HG03439 (cell line): ENCODE data around the gene NECAP2.
A peak's percentile ranks its signal among the peaks of the same experiment; 100 is the strongest.

ENCODE experiments used
- ATAC-seq: cut with Tn5 transposase; IDR thresholded peaks from one replicate; pipeline ENCODE4 v1.9.1; 2021; ENCODE audit warnings: mild to moderate bottlenecking, moderate library complexity; ENCODE audit not compliant: unreplicated experiment

The NECAP2 gene, protein sequence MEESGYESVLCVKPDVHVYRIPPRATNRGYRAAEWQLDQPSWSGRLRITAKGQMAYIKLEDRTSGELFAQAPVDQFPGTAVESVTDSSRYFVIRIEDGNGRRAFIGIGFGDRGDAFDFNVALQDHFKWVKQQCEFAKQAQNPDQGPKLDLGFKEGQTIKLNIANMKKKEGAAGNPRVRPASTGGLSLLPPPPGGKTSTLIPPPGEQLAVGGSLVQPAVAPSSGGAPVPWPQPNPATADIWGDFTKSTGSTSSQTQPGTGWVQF

DNA sequence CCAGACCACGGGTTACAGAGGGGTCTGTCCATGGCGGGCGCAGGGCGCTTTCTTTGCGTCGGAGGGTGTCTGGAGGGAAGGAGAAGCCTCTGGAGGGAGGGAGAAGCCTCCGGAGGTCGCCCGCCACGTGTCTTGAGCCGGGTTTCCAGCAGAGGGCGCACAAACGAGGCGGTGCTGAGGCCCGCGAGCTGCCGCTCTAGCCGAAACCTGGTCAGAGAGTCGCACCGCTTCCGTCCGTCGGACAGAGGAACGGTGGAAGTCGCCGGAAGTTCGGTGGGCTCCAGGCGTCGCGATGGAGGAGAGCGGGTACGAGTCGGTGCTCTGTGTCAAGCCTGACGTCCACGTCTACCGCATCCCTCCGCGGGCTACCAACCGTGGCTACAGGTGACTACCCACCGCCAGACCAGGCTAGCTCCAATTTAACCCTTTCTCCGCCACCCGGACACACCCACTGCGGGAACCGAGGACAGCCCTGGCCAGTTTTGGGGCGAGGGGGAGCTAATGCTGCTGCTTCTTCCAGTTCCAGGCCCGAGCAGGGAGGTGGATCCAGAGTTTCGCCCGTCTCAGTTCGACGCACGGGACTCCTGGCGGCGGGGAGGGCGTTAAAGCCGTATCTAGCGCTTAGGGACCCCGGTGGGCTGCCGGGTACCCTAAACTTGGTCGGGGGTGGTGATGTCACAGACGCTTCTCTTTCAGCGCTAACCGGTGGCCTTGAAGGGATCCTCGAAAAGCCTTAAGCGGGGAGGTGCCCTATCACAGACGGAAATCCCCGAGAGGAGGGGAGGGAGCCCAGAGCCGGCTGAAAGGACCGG, at the start of gene NECAP2:
TSS of gene NECAP2 (plus strand) at position 255 of the 812 bp plus-strand sequence. CDS start at position 293, 38 bp downstream.
- peak; percentile 76 for ATAC-seq

DNA sequence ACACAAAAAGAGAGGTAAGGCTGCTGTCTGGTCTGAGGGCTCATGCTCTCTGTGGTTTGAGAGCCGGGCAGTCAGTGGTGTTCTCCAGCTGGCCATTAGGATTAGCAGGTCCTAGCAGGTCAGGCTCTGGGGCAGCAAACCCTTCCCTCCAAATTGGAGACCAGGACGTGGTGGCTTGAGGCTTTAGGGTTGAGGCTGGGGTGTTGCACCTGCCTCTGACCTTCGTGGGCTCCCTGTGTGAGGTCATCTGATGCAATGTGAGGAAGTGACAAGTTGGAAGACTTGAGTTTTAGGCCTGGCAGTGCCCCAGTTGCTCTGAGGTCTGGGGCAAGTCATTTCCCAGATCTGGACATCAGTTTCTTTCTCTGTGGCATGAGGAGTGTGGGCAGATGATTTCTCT, 49.1 kb upstream of the NECAP2 start:
- no peak for ATAC-seq

DNA sequence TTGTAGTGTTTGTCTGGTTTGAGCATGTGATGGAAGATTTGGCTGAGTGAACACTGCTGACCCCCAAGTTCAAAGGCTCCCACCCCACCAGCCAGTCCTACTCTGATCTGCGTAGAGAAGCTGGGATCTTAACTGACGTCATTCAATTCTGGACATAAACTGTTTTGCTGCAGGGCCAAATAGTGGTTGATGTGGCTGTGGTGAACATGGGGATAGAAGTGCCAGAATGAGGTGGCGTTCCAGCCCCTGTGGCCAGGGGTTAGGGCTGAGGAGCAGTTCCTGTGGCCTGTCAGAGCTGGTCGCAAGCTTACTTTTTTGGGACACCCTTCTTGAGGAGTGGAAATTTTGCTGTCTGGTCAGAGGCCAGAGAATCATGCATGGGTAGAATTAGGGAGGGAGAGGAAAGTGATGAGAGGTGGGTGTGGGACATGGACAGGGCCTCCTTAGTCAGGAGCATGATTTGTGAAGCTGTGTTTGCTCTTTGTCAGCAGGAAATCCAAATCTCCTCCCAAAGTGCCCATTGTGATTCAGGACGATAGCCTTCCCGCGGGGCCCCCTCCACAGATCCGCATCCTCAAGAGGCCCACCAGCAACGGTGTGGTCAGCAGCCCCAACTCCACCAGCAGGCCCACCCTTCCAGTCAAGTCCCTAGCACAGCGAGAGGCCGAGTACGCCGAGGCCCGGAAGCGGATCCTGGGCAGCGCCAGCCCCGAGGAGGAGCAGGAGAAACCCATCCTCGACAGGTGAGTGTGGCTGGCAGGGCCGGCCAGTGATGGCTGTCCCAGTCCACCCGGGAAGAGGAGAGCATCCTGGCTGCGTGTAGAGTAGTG, 47.6 kb upstream of the NECAP2 start:
- ATAC-seq: no peak

DNA sequence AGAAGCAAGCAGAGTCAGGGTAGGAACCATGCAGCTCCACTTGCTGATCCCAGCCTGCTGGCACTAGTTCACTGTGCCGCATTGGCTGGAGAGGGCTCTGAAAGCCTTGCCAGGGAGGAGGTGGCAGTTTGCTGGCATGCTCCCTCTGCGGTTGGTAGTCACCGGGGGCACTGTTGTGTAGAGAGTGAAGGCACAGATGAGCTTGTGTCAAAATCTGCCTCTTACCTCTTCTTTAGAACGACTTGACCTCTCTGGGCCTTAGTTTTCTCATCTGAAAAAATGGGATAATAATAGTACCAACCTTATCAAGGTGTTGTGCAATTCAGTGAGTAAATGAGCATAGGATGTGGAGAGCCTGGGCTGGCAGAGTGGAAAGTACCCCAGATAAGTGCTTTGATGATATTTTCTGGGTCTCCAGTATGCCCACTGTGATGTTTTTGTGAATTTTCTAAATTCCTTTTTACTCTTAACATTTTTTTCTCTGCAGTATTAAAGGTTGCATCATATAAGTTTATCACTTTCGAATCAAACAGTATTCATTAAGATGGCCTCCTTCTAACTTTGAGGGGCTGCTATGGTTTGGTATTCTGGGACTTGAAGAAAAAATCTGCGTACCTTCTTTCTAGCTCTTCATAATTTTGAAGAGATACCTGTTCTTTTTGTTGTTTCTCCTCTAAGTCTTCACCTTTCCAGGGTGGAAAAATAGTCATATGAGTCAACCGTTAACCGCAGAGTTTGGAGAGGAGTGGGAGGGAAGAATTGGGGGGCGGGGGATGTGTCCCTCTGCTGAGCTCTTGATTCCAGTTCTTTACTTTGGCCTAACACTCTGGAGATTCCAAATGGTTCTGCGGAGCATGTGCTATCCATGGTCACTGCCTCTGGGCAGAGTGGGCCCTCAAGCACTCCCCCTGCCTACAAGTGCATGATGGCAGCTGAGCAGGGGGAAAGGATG, 46.7 kb upstream of the NECAP2 start:
- ATAC-seq: no peak

DNA sequence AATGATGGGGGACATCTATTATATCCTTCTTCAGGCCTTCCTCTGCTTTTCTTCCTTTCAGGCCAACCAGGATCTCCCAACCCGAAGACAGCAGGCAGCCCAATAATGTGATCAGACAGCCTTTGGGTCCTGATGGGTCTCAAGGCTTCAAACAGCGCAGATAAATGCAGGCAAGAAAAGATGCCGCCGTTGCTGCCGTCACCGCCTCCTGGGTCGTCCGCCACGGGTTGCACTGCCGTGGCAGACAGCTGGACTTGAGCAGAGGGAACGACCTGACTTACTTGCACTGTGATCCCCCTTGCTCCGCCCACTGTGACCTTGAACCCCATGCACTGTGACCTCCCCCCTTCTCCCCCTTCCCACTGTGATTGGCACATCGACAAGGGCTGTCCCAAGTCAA, 45.5 kb upstream of the NECAP2 start:
- no peak for ATAC-seq

DNA sequence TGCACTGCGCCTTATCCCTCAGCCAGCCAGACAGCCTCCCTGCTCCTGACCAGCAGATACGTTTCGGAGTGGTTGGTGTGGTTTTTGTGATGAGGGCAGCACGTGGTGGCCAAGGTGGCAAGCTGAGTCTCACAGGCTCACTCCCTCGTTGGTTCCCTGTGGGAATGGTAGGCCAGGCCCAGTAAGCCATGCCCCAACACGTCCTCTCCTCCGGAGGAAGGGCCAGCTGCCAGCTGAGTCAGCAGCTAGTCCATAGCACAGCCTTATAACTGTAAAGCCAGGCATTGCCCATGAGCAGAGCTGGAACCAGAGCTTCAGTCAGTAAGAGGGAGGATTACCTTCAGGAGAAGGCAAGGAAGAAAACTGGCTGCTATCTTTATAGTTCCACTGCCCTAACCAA, 43.9 kb upstream of the NECAP2 start:
- no peak for ATAC-seq

DNA sequence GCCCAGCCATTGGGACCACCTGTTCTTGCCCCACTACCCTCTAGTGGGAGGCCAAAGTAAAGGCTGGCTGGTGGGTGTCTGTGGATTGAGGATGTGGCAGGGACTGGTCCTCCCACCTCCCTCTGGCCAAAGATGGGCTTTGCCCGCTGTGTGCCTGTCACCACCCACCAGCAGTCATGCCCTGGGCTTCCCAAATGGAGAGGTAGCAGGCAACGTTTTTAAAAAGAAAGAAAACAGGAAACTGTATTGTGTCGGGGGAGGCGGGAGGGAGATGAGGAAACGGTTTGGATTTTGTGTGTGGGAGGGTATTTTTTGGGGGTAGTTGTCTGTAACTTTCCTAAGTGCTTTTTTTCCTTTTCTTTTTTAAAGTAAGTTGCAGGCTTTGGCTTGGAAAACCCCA, 43.4 kb upstream of the NECAP2 start:
- no peak for ATAC-seq

DNA sequence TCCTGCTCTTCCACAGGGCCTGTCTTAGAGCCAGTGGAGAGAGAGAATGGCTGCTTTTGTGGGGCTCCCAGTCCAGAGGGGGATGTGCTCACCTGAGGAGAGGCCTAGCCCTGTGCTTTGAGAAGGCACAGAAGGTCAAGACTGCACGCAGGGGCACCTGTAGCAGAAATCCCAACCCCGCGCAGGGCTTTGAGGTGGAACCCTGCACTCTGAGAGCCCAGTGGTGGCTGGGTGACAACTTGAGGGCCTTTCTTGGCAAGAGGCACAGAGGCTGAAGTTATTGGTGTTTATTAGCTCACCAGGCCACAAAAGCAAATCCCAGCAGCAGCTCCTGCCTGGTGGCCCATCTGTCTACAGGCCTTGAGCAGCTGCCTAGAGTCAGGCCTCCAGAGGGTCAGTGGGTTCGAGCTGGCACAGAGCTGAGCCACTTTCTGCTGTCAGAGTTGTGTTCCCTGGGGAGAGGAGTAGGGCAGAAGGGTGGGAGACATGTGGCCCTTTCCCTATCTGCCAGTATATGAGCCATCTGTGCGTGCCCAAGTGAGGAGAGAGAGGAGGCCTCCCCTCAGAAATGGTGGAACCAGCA, 42.1 kb upstream of the NECAP2 start:
- no peak for ATAC-seq

DNA sequence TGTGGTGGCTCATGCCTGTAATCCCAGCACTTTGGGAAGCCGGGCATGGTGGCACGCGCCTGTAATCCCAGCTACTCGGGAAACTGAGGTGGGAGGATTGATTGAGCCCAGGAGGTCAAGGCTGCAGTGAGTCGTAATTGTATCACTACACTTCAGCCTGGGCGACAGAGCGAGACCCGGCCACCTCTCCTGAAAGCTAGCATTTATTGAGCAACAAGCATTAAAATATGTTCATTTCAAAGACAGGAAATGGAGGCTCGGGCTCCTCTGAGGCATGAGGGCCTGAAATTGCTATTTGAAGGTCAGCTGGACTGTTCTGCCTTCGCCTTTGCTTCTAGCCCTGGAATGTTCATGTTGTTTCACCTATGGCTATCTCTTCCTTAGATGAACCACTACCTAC, 37.8 kb upstream of the NECAP2 start:
- ATAC-seq: no peak

DNA sequence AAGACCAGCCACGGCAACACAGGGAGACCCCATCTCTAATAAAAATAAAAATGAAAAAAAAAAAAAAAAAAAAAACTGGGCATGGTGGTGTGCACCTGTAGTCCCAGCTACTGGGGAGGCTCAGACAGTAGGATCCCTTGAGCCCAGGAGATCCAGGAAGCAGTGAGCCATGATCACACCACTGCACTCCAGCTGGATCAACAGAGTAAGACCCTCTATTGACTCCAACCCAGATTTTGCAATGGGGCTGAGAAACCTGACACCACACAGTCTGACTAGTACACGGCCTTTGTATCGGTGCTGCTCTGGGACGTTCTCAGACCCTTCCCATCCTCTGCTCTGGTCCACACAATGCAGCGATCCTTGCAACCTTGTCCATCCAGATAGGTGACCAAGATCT, 35.1 kb upstream of the NECAP2 start:
- no peak for ATAC-seq

DNA sequence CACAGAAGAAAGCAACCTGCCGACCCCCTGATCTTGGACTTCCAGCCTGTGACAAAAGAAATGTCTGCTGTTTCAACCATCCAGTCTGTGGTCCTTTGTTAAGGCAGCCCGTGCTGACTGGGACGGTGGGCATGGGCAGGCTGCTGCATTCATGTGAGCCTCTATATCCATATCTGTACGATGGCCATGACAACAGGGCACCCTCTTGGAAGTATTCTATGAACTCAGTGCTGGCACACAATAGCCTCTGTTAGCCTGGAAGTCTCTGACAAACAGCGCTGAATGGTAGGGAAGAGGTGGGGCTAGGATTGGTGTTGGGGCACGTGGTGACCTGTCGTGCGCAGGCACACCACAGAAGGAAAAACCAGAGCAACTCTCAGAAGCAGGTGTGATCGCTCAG, 33.7 kb upstream of the NECAP2 start:
- ATAC-seq: no peak

DNA sequence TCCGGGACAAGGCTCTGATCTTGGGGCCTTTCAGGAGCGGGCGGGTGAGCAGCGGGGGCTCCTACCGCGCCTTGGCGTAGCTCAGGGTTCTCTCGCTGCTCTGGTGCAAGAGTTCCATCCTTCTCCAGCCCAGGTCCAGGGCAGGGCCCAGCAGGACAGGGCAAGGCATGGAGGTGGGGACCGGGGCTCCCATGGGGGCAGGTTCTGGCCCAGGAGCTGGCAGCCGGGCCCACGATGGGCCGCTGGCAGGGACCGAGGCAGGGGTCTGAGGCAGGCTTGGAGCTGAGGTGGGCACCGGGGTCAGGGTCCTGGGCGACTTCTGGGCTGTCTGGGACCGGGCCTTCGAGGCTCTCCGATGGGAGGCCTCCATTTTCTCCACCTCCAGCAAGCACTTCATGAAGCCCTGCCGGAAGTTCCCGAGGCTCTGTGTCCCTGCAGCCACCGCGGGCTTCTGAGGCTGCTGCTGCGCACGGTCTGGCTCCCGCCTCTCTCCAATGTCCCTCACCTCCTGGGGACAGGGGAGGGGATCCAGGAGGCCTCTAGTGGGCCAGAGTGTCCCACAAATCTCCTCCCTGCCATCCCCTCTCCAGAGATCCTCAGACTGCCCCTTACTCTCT, 30.9 kb upstream of the NECAP2 start:
- ATAC-seq: no peak

DNA sequence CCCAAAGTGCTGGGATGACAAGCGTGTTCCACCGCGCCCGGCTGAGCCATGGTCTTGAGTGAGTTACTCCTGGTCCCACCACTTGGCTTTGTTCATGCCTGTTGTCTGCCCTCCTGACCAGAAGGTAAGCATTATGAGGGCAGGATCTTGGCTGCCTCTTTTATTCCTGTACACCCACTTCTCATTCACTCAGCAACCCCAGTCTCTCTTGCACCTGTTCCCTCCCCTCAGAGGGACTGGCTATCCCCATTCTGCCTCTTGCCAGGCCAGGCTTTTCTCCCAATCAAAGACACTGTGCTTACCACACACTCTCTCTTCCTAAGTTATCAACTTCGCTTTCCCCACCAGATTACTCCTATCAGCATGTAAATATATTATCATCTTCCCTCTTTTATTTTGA, 29.7 kb upstream of the NECAP2 start:
- no peak for ATAC-seq

DNA sequence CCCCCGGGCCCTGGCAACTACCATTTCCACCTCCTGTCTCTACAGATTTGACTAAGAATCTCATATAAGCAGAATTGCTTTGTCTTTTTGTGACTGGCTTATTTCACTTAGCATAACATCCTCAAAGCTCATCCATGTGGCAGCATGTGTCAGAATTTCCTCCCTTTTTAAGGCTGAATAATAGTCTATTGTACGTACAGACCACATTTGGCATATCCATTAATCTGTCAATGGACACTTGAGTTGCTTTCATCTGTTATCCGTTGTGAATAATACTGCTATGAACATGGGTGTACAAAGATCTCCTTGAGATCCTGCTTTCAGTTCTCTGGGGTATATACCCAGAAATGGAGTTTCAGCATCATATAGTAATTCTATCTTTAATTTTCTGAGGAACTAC, 27.3 kb upstream of the NECAP2 start:
- ATAC-seq: no peak

DNA sequence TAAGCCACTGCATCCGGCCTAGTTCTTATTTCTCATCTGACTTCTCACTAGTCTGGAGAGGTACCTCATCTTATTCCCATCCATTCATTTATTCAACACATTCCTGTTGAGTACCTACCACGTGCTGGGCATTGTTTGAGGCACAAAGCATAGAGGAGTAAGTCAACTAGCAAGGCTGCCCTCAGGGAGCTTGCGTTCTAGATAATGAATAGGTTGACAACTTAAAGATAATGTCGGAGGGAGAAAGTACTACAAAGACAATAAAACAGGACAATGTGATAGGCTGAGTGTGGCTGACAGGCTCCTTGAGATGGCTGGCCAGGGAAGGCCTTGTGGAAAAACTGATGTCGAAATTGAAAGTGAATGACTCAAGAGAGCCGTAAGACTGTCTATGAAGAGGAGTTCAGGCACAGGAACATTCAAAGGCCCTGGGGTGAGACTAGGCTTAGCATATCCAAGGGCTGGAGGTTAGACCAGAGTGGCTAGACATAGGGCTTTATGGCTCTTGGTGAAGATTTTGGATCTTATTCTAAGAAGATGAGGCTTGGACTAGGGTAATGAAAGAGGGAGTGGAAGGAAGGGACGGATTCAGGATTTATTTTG, 21.6 kb upstream of the NECAP2 start:
- no peak for ATAC-seq

DNA sequence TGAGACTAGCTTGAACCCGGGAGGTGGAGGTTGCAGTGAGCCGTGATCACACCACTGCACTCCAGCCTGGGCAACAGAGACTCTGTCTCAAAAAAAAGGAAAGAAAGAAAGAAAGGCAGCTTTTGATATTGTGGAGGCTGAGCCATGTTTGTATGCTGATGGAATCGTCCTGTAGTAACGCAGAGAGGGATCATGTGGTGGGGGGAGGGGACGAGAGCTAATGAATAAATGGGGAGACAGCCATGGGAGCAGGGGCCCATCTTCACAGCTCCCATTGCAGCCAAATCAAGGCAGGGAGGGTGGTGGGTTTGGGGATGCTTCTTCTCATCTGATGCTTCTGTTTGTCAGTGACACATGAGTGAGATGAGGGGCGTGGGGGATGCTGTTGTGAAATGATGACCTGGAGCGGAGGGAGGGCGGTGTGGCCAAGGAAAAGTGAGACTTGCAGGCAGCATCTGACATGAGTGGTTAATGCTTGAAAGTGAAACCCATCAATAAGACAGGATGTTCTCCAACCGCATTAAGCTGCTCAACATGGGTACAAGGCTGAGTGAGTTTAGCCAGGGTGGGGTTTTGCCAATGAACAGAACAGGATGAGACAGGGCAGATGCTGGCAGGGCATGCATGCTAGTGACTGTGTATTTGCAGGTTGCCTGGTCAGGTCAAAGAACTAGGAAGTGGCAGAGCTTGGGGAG, 20.0 kb upstream of the NECAP2 start:
- ATAC-seq: no peak

DNA sequence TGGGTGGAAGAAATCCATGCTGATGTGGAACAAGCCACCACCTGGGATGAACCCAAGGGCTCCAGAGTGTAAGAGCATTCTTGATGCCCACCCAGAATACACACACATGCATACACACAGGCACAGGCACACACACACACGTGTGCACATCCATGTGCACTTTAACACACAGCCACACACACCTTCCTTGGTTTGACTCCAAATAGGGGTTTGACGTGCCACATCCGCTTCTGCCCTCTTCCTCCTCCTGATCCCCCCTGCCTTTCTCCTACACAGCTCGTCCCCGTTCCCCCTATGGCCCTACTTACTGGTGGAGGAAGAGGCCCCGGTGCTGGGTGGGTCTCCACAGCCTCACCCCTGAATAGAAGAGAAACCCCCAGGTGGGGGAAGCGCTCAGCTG, 19.3 kb upstream of the NECAP2 start:
- ATAC-seq: no peak

DNA sequence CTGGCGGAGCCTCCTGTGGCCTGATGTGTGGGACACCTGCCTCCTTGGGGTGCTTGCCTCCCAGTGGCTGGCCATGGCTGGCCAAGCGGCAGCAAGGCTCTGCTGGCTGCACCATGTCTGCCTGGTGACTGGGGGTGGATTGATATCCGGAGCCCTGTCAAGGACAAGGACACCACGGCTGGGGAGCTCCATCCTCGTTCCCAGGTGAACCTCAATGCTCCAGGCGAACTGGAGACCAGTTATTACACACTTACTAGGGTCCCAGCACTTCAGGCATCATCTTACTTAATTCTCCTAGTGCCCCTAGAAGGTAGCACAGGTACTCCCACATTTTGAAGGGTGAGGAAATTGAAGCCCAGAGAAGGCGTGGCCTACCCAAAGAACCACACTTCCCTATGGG, 18.5 kb upstream of the NECAP2 start:
- no peak for ATAC-seq
